Activated naive CD8-positive, alpha-beta T cell (primary cell): ENCODE results near the gene IP6K2.

Source experiments
- H3K27ac Mint-ChIP-seq: one replicate; pipeline ENCODE4 v1.8.0; 2021; ENCODE audit warnings: mixed read lengths
- H3K27me3 Mint-ChIP-seq: one replicate; pipeline ENCODE4 v1.8.0; 2021; ENCODE audit warnings: mixed read lengths
- H3K36me3 Mint-ChIP-seq: one replicate; pipeline ENCODE4 v1.8.0; 2021; ENCODE audit warnings: mixed read lengths
- H3K4me1 Mint-ChIP-seq: one replicate; pipeline ENCODE4 v1.8.0; 2021; ENCODE audit warnings: low read depth, mixed read lengths
- H3K4me3 Mint-ChIP-seq: one replicate; pipeline ENCODE4 v1.8.0; 2021; ENCODE audit warnings: mild to moderate bottlenecking, mixed read lengths
- H3K9me3 Mint-ChIP-seq: one replicate; pipeline ENCODE4 v1.8.0; 2021; ENCODE audit warnings: low read depth, mixed read lengths

IP6K2 gene

GRCh38 chr3:48688032-48688736 lies 28.8 kb downstream of the IP6K2 start:
- no peaks in the 10 kb centered on the region for H3K27me3 Mint-ChIP-seq

GRCh38 chr3:48687220-48687678 lies 29.8 kb downstream of the IP6K2 start:
- Mint-ChIP-seq H3K4me1 (peaks cover 22% of the 10 kb centered on the region), H3K27ac (no peak overlapping the region), H3K36me3 (no peaks in the 10 kb centered on the region)

More at GRCh38 chr3:48688032-48688736, 28.8 kb downstream of the IP6K2 start:
- Mint-ChIP-seq H3K9me3 (no peaks in the 10 kb centered on the region), H3K4me1 (peaks cover 21% of the 10 kb centered on the region), H3K27ac (no peak overlapping the region), H3K36me3 (no peaks in the 10 kb centered on the region), H3K4me3 (no peak overlapping the region)

GRCh38 chr3:48686538-48687219 lies 30.3 kb downstream of the IP6K2 start:
- H3K9me3 Mint-ChIP-seq: no peaks in the 10 kb centered on the region
- H3K27me3 Mint-ChIP-seq: no peaks in the 10 kb centered on the region
- peaks cover 22% of the 10 kb centered on the region for H3K4me1 Mint-ChIP-seq
- H3K27ac Mint-ChIP-seq: peak overlapping the region; percentile 24
- peak overlapping the region; percentile 91 for H3K4me3 Mint-ChIP-seq
- no peaks in the 10 kb centered on the region for H3K36me3 Mint-ChIP-seq

More at GRCh38 chr3:48687220-48687678, 29.8 kb downstream of the IP6K2 start:
- Mint-ChIP-seq H3K27me3 (no peaks in the 10 kb centered on the region), H3K4me3 (peak overlapping the region; percentile 17), H3K9me3 (no peaks in the 10 kb centered on the region)

GRCh38 chr3:48685603-48686511 lies 31.2 kb downstream of the IP6K2 start, which contains the start of gene NCKIPSD:
Gene NCKIPSD (minus strand): TSS chr3:48685915. CDS start chr3:48685807, 108 bp downstream.
- peaks cover 22% of the 10 kb centered on the region for H3K4me1 Mint-ChIP-seq
- H3K36me3 Mint-ChIP-seq: no peaks in the 10 kb centered on the region
- no peaks in the 10 kb centered on the region for H3K27me3 Mint-ChIP-seq
- H3K27ac Mint-ChIP-seq: peak within 1 kb of the TSS; percentile 84
- H3K9me3 Mint-ChIP-seq: no peaks in the 10 kb centered on the region
- H3K4me3 Mint-ChIP-seq: peak within 1 kb of the TSS; percentile 91

- Mint-ChIP-seq H3K9me3 (no peaks in the 10 kb centered on the region), H3K4me3 (peak overlapping the region; percentile 91), H3K27ac (peak overlapping the region; percentile 41), H3K4me1 (peaks cover 24% of the 10 kb centered on the region), H3K36me3 (peaks cover 4% of the 10 kb centered on the region), H3K27me3 (no peaks in the 10 kb centered on the region)
Observed at GRCh38 chr3:48685293-48685602, 31.8 kb downstream of the IP6K2 start.

- no peaks in the 10 kb centered on the region for H3K9me3 Mint-ChIP-seq
- H3K27ac Mint-ChIP-seq: peak overlapping the region; percentile 84
- peaks cover 27% of the 10 kb centered on the region for H3K4me1 Mint-ChIP-seq
- H3K27me3 Mint-ChIP-seq: no peaks in the 10 kb centered on the region
- peaks cover 4% of the 10 kb centered on the region for H3K36me3 Mint-ChIP-seq
- peak overlapping the region; percentile 91 for H3K4me3 Mint-ChIP-seq
Observed at GRCh38 chr3:48684480-48685143, 32.4 kb downstream of the IP6K2 start.

GRCh38 chr3:48684054-48684349 lies 33.0 kb downstream of the IP6K2 start:
- H3K27me3 Mint-ChIP-seq: no peaks in the 10 kb centered on the region
- H3K9me3 Mint-ChIP-seq: no peaks in the 10 kb centered on the region
- peak overlapping the region; percentile 76 for H3K4me3 Mint-ChIP-seq
- peaks cover 4% of the 10 kb centered on the region for H3K36me3 Mint-ChIP-seq
- H3K27ac Mint-ChIP-seq: no peak overlapping the region
- peaks cover 28% of the 10 kb centered on the region for H3K4me1 Mint-ChIP-seq

- peaks cover 28% of the 10 kb centered on the region for H3K4me1 Mint-ChIP-seq
- no peaks in the 10 kb centered on the region for H3K9me3 Mint-ChIP-seq
- H3K4me3 Mint-ChIP-seq: peak overlapping the region; percentile 10
- H3K27me3 Mint-ChIP-seq: no peaks in the 10 kb centered on the region
- H3K27ac Mint-ChIP-seq: no peak overlapping the region
- peaks cover 7% of the 10 kb centered on the region for H3K36me3 Mint-ChIP-seq
Observed at GRCh38 chr3:48682786-48683185, 34.2 kb downstream of the IP6K2 start.

GRCh38 chr3:48681974-48682610 lies 34.9 kb downstream of the IP6K2 start:
- peaks cover 9% of the 10 kb centered on the region for H3K36me3 Mint-ChIP-seq
- no peaks in the 10 kb centered on the region for H3K27me3 Mint-ChIP-seq
- no peak overlapping the region for H3K4me3 Mint-ChIP-seq
- peaks cover 28% of the 10 kb centered on the region for H3K4me1 Mint-ChIP-seq
- no peaks in the 10 kb centered on the region for H3K9me3 Mint-ChIP-seq
- H3K27ac Mint-ChIP-seq: no peak overlapping the region

GRCh38 chr3:48681541-48681880 lies 35.5 kb downstream of the IP6K2 start:
- no peak overlapping the region for H3K4me3 Mint-ChIP-seq
- no peaks in the 10 kb centered on the region for H3K27me3 Mint-ChIP-seq
- H3K27ac Mint-ChIP-seq: no peak overlapping the region
- H3K36me3 Mint-ChIP-seq: peaks cover 9% of the 10 kb centered on the region
- H3K4me1 Mint-ChIP-seq: peaks cover 26% of the 10 kb centered on the region
- H3K9me3 Mint-ChIP-seq: no peaks in the 10 kb centered on the region

GRCh38 chr3:48680811-48681540 lies 36.0 kb downstream of the IP6K2 start:
- Mint-ChIP-seq H3K4me1 (peaks cover 24% of the 10 kb centered on the region), H3K9me3 (no peaks in the 10 kb centered on the region), H3K27ac (no peak overlapping the region), H3K4me3 (no peak overlapping the region), H3K27me3 (no peaks in the 10 kb centered on the region), H3K36me3 (peaks cover 9% of the 10 kb centered on the region)

- H3K36me3 Mint-ChIP-seq: peaks cover 13% of the 10 kb centered on the region
- peaks cover 20% of the 10 kb centered on the region for H3K4me1 Mint-ChIP-seq
- H3K4me3 Mint-ChIP-seq: no peak overlapping the region
- H3K27me3 Mint-ChIP-seq: no peaks in the 10 kb centered on the region
- H3K27ac Mint-ChIP-seq: no peak overlapping the region
- no peaks in the 10 kb centered on the region for H3K9me3 Mint-ChIP-seq
Observed at GRCh38 chr3:48679411-48680391, 37.3 kb downstream of the IP6K2 start.
